GM19455 (cell line): ENCODE measurements around the gene GOLPH3.
"Not testable (repeated sequence)": the region's sequence is repeated elsewhere in the genome, so short reads cannot be mapped to it uniquely, and the experiment has no call there.

Source experiments
- ATAC-seq: cut with Tn5 transposase; IDR thresholded peaks from one replicate; pipeline ENCODE4 v1.9.1; 2021; ENCODE audit not compliant: unreplicated experiment

Gene GOLPH3

GRCh38 chr5:32174011-32174870 is at the start of gene GOLPH3:
Gene GOLPH3, minus strand, starts transcription at chr5:32174319. Its CDS starts 285 bp downstream, at chr5:32174034.
- peak; percentile 84 for ATAC-seq

- no peak for ATAC-seq
Observed at GRCh38 chr5:32222723-32223470, 48.8 kb upstream of the GOLPH3 start.

- ATAC-seq: no peak
Observed at GRCh38 chr5:32217886-32218396, 43.8 kb upstream of the GOLPH3 start.

GRCh38 chr5:32214344-32214743 is 40.2 kb upstream of the GOLPH3 start:
- ATAC-seq: not testable (repeated sequence)

- ATAC-seq: no peak
Observed at GRCh38 chr5:32210151-32210550, 36.0 kb upstream of the GOLPH3 start.

- not testable (repeated sequence) for ATAC-seq
Observed at GRCh38 chr5:32208837-32209236, 34.7 kb upstream of the GOLPH3 start.

GRCh38 chr5:32207355-32207634 is 33.2 kb upstream of the GOLPH3 start:
- ATAC-seq: no peak

GRCh38 chr5:32206509-32207354 is 32.6 kb upstream of the GOLPH3 start:
- ATAC-seq: peak; percentile 39

GRCh38 chr5:32206053-32206452 is 31.9 kb upstream of the GOLPH3 start:
- no peak for ATAC-seq

- ATAC-seq: no peak
Observed at GRCh38 chr5:32202394-32202793, 28.3 kb upstream of the GOLPH3 start.

GRCh38 chr5:32201122-32201753 is 27.1 kb upstream of the GOLPH3 start:
- ATAC-seq: no peak

- no peak for ATAC-seq
Observed at GRCh38 chr5:32197032-32197431, 22.9 kb upstream of the GOLPH3 start.

- ATAC-seq: no peak
Observed at GRCh38 chr5:32195265-32195664, 21.1 kb upstream of the GOLPH3 start.

- no peak for ATAC-seq
Observed at GRCh38 chr5:32193591-32193990, 19.5 kb upstream of the GOLPH3 start.

- no peak for ATAC-seq
Observed at GRCh38 chr5:32190095-32190494, 16.0 kb upstream of the GOLPH3 start.

GRCh38 chr5:32187675-32188074 is 13.6 kb upstream of the GOLPH3 start:
- ATAC-seq: no peak

GRCh38 chr5:32182463-32183063 is 8.4 kb upstream of the GOLPH3 start:
- ATAC-seq: peak; percentile 73

GRCh38 chr5:32173267-32174010 is 680 bp downstream of the GOLPH3 start:
- peak; percentile 29 for ATAC-seq

- no peak for ATAC-seq
Observed at GRCh38 chr5:32172923-32173266, 1.2 kb downstream of the GOLPH3 start.
